GM19468 (cell line): ENCODE data around the gene S100A11.
A peak's percentile ranks its signal among the peaks of the same experiment; 100 is the strongest.
"Not testable (repeated sequence)": the region's sequence is repeated elsewhere in the genome, so short reads cannot be mapped to it uniquely, and the experiment has no call there.

Experiments used
- ATAC-seq: cut with Tn5 transposase; IDR thresholded peaks from one replicate; pipeline ENCODE4 v1.9.1; 2021; ENCODE audit warnings: mild to moderate bottlenecking, moderate library complexity, moderate number of reproducible peaks; ENCODE audit not compliant: unreplicated experiment; ENCODE audit errors: extremely low read depth

S100A11 gene

GRCh38 chr1:152036267-152037216 lies at the start of gene S100A11:
Gene S100A11, minus strand, starts transcription at chr1:152037004. Its CDS starts 89 bp downstream, at chr1:152036915.
- ATAC-seq = no peak

GRCh38 chr1:152084853-152085252 lies 48.0 kb upstream of the S100A11 start:
- no peak for ATAC-seq

GRCh38 chr1:152081026-152081425 lies 44.2 kb upstream of the S100A11 start:
- not testable (repeated sequence) for ATAC-seq

GRCh38 chr1:152080494-152080893 lies 43.7 kb upstream of the S100A11 start:
- ATAC-seq = not testable (repeated sequence)

- ATAC-seq = no peak
These were observed 42.1 kb upstream of the S100A11 start for GRCh38 chr1:152078831-152079441.

- ATAC-seq = no peak
These were observed 35.5 kb upstream of the S100A11 start for GRCh38 chr1:152072311-152072710.

- ATAC-seq = no peak
These were observed 34.3 kb upstream of the S100A11 start for GRCh38 chr1:152071123-152071522.

GRCh38 chr1:152067929-152068328 lies 31.1 kb upstream of the S100A11 start:
- no peak for ATAC-seq

- no peak for ATAC-seq
These were observed 30.3 kb upstream of the S100A11 start for GRCh38 chr1:152067150-152067549.

- ATAC-seq = no peak
These were observed 25.1 kb upstream of the S100A11 start for GRCh38 chr1:152061952-152062351.

GRCh38 chr1:152053375-152053774 lies 16.6 kb upstream of the S100A11 start:
- no peak for ATAC-seq

GRCh38 chr1:152052606-152053005 lies 15.8 kb upstream of the S100A11 start:
- no peak for ATAC-seq

GRCh38 chr1:152050886-152051675 lies 14.3 kb upstream of the S100A11 start:
- ATAC-seq = no peak

- ATAC-seq = no peak
These were observed 12.7 kb upstream of the S100A11 start for GRCh38 chr1:152049291-152050083.

- no peak for ATAC-seq
These were observed 11.7 kb upstream of the S100A11 start for GRCh38 chr1:152048416-152049009.

GRCh38 chr1:152047730-152048415 lies 11.1 kb upstream of the S100A11 start:
- ATAC-seq = peak; percentile 99

- ATAC-seq = no peak
These were observed 10.6 kb upstream of the S100A11 start for GRCh38 chr1:152047413-152047729.

- ATAC-seq = no peak
These were observed 7.6 kb upstream of the S100A11 start for GRCh38 chr1:152044386-152044785.

- ATAC-seq = no peak
These were observed 7.1 kb upstream of the S100A11 start for GRCh38 chr1:152043870-152044269.
